GM12865 (cell line): ENCODE measurements around the gene GPM6B.
A peak's percentile ranks its signal among the peaks of the same experiment; 100 is the strongest.

ENCODE experiments used
- DNase-seq: peaks from one replicate; pipeline ENCODE4 v3.0.0; 2010; ENCODE audit warnings: low read depth
- H3K4me3 ChIP-seq: 2 replicates; pipeline ENCODE4 v1.5.1; 2011; ENCODE audit warnings: mild to moderate bottlenecking, low read depth, low read length, control low read depth
- CTCF ChIP-seq: IDR thresholded peaks from 2 replicates; pipeline ENCODE4 v1.5.1; 2011; ENCODE audit warnings: low read length, control low read depth, low read depth, inconsistent platforms; ENCODE audit not compliant: insufficient read depth; ENCODE audit errors: missing control alignments

GPM6B gene

GRCh38 chrX:13752646-13753045 lies 64.2 kb downstream of the GPM6B start:
- TF ChIP-seq CTCF, result no peak
- H3K4me3 ChIP-seq, result no peak overlapping the region
- DNase-seq, result peak; percentile 72

- TF ChIP-seq CTCF, result no peak
- no peak for DNase-seq
- no peak overlapping the region for H3K4me3 ChIP-seq
These were observed 64.8 kb downstream of the GPM6B start for GRCh38 chrX:13752141-13752540.

GRCh38 chrX:13750812-13751211 lies 66.1 kb downstream of the GPM6B start:
- no peak for TF ChIP-seq CTCF
- peak; percentile 66 for DNase-seq
- H3K4me3 ChIP-seq, result no peak overlapping the region

DNA sequence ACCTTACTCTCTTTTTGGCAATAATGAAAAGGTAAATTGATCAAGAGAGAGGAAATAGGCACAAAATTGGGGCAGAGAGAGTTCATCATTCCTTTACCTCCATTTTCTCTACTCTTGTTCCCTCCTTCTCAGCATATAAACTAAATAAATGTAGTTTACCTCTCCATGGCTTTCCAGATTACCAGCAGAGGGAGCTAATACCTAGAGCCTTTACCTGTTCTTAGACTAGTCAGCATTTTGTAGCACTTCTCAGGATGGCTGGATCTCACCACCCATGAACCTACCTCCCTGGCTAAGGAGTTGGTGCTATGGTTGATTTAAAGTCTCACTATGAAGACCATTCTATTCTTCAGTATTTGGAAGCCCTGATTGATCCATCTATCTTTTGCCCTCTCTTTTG lies 66.7 kb downstream of the GPM6B start:
- peak; percentile 46 for TF ChIP-seq CTCF
- DNase-seq, result peak; percentile 59
- H3K4me3 ChIP-seq, result no peak overlapping the region

- no peak for DNase-seq
- no peak overlapping the region for H3K4me3 ChIP-seq
- no peak for TF ChIP-seq CTCF
These were observed 68.4 kb downstream of the GPM6B start for GRCh38 chrX:13748486-13748885.

DNA sequence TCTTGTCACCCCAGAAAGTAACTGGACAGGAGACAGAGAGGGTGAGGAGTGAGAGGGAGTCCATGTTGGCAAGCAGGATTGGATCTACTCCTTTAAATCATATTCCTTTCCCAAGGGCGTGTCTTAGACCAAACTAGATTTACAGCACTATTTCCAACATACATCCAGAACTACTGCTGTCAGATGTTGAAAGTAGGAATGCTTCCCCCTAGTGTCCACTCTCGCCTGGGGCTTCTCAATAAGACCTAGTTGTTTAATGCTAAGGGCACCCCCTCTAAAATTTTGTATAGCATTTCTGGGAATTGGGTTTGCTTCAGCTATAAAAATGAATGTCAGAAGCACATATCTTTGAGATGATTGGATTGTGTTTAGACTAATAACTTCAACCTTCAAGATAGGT lies 69.1 kb downstream of the GPM6B start:
- DNase-seq, result peak; percentile 51
- no peak for TF ChIP-seq CTCF
- no peak overlapping the region for H3K4me3 ChIP-seq

GRCh38 chrX:13742397-13743176 lies 74.3 kb downstream of the GPM6B start:
- DNase-seq, result peak; percentile 88
- peak overlapping the region; percentile 15 for H3K4me3 ChIP-seq
- no peak for TF ChIP-seq CTCF
